ENCODE data around the gene CRAMP1. TPM values are rescaled to one million over a fixed set of nuclear protein-coding genes. Genes with fewer than 3 reads are reported as not detected.

CRAMP1 gene
- total and polyA plus RNA-seq, 12 donors = 3.2 to 13.8 (median 10.5) TPM

GRCh38 chr16:1597154-1597553 lies 15.0 kb upstream of the CRAMP1 start:
- Histone ChIP-seq H3K27ac (no peak overlapping the region), H3K4me1 (no peaks in the 10 kb centered on the region), H3K9me3 (no peaks in the 10 kb centered on the region), H3K4me3 (no peak overlapping the region), H3K36me3 (peaks cover 0 to 39% (median 13%) of the 10 kb centered on the region in 9 donors), H3K27me3 (no peaks in the 10 kb centered on the region)
- intact Hi-C loops (cut with DNase I) = no loop called here
- no peak for ATAC-seq
- no peak for TF ChIP-seq CTCF (IDR thresholded peaks at IDR 0.05)
- no peak for DNase-seq
- WGBS, 2 donors = 91 to 92% methylated on average over 13 of the region's 13 CpGs

- DNase-seq (no peak), ATAC-seq (no peak)
- no peak for TF ChIP-seq CTCF (IDR thresholded peaks at IDR 0.05)
- intact Hi-C loops (cut with DNase I) = loop anchor here in 1 of 10 donors (10.0 kb wide), 1 partner anchor 106 kb away; the partner anchor contains the start of gene TELO2
- no peaks in the 10 kb centered on the region for H3K9me3 ChIP-seq
- no peaks in the 10 kb centered on the region for H3K4me1 ChIP-seq
- peaks cover 0 to 38% (median 17%) of the 10 kb centered on the region in 9 donors for H3K36me3 ChIP-seq
- H3K27me3 ChIP-seq = no peaks in the 10 kb centered on the region
- H3K27ac ChIP-seq = no peak overlapping the region
- H3K4me3 ChIP-seq = no peak overlapping the region
- 91 to 93% methylated on average over 7 of the region's 7 CpGs for WGBS, 2 donors
Observed at GRCh38 chr16:1601031-1601430, 11.1 kb upstream of the CRAMP1 start.

- no peak overlapping the region for H3K27ac ChIP-seq
- no peak overlapping the region for H3K4me3 ChIP-seq
- intact Hi-C loops (cut with DNase I) = loop anchor here in 1 of 10 donors (10.0 kb wide), 1 partner anchor 107 kb away; the partner anchor contains the start of gene TELO2
- ATAC-seq (no peak), DNase-seq (no peak)
- H3K36me3 ChIP-seq = peaks cover 0 to 42% (median 17%) of the 10 kb centered on the region in 9 donors
- H3K4me1 ChIP-seq = no peaks in the 10 kb centered on the region
- TF ChIP-seq CTCF (IDR thresholded peaks at IDR 0.05) = no peak
- H3K9me3 ChIP-seq = no peaks in the 10 kb centered on the region
- no peaks in the 10 kb centered on the region for H3K27me3 ChIP-seq
- WGBS, 2 donors = 94 to 95% methylated on average over 6 of the region's 6 CpGs
Observed at GRCh38 chr16:1601489-1601888, 10.7 kb upstream of the CRAMP1 start.

GRCh38 chr16:1602285-1602684 lies 9.9 kb upstream of the CRAMP1 start:
- Histone ChIP-seq H3K27ac (no peak overlapping the region), H3K4me1 (no peaks in the 10 kb centered on the region), H3K27me3 (no peaks in the 10 kb centered on the region), H3K4me3 (no peak overlapping the region), H3K9me3 (no peaks in the 10 kb centered on the region), H3K36me3 (peaks cover 0 to 45% (median 17%) of the 10 kb centered on the region in 9 donors)
- ATAC-seq (no peak), DNase-seq (no peak)
- TF ChIP-seq CTCF (IDR thresholded peaks at IDR 0.05) = no peak
- 90 to 96% methylated on average over 20 of the region's 20 CpGs for WGBS, 2 donors
- intact Hi-C loops (cut with DNase I) = loop anchor here in 1 of 10 donors (10.0 kb wide), 1 partner anchor 107 kb away; the partner anchor contains the start of gene TELO2

Measured in heart right ventricle (tissue), 16 donors.